ENCODE results near the gene SMARCA1. TPM values are rescaled to one million over a fixed set of nuclear protein-coding genes. Genes with fewer than 3 reads are reported as not detected.

Gene SMARCA1
- total RNA-seq, 1 donor from 2014 or later = 50.3 TPM

DNA sequence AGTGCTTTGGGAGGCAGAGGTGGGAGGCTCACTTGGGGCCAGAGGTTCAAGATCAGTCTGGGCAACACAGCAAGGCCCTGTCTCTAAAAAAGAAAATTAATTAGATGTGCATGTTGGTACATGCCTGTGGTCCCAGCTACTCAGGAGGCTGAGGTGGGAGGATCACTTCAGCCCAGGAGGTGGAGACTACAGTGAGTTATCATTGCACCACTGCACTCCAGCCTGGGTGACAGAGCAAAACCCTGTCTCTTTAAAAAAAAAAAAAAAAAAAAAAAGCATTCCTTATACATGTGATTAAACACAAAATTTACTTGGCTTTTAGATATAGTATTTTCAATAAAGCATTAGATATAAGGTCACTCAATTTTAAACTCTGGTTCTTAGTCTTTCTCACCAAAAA, 34.9 kb downstream of the SMARCA1 start:
- intact Hi-C loops (cut with DNase I) = no loop called here
- DNase-seq (ENCODE audit: low spot score) (no peak), ATAC-seq (no peak)

DNA sequence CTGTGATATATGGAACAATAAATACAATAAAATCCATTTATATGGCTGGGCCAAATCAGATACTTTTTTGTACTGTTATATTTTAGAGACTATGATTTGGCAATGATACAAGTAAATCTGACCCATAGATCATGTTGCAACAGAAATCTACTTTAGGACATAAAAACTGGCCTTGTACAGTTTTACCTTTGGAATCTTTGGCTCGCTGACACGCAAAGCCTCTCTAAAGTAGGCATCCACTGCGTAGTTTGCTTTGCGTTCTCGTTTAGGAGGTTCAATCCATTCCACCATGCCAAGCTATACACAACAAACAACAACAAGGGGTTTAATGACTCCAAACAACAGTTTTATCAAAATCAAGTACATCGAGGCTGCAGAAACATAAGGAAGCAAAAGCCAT, 42.4 kb downstream of the SMARCA1 start:
- intact Hi-C loops (cut with DNase I) = no loop called here
- no peak for ATAC-seq
- DNase-seq (ENCODE audit: low spot score) = no peak

DNA sequence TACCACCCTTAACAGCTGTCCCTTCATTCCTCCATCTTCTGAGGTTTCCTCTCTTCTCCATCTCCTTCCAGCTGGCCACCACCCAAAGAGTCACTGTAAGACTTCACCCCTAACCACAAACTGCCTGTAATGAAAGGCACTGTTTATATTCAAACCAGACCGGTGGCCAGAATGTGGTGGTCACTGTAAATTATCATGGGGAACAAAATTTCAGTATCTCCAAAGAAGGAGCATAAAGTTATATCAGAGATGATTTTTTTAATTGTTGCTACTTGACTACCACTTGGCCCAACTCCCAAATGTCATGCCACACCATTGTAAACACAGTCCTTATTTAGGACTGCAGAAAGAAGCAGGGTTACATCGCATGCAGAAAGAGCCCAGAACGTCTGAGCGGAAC, 44.8 kb downstream of the SMARCA1 start:
- intact Hi-C loops (cut with DNase I) = no loop called here
- DNase-seq (ENCODE audit: low spot score) (no peak), ATAC-seq (no peak)

DNA sequence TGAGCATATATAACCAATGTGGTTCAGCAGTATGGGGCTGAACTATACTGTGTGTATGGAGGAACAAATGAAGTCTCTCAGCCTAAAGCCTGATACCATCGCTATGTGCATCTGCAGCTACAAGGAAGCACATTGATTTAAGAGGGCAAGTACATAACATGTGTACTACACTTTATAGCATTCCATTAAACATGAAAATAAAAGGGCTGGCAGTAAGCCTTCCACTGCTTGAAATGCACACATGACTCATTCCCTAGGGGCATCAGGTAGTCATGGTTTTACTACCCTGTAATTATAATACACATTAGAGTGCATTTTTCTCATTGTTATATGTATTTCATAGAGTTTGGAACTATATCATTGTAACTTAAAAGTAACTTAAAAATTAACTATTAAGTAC, 51.2 kb downstream of the SMARCA1 start:
- intact Hi-C loops (cut with DNase I) = no loop called here
- no peak for ATAC-seq
- DNase-seq (ENCODE audit: low spot score) = no peak

DNA sequence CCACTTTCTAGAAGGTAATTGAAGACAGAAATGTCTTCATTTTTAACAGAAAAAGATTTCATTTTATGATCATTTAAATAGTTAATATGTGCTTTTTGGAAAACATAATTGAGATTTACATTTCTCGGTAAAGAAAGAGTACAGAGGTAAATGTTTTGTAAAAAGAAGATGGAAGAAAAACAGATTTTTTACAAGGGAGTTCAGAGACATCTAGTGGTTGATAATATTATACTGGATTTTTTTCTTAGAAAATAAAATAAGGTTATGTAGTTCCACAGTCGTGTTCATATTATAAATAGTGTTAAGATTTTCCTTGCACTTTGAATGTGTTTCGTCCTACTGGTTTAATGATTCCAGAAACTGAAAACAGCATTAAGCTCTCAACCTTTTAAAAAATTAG, 60.6 kb downstream of the SMARCA1 start:
- intact Hi-C loops (cut with DNase I) = no loop called here
- DNase-seq (ENCODE audit: low spot score) = no peak
- ATAC-seq = no peak

DNA sequence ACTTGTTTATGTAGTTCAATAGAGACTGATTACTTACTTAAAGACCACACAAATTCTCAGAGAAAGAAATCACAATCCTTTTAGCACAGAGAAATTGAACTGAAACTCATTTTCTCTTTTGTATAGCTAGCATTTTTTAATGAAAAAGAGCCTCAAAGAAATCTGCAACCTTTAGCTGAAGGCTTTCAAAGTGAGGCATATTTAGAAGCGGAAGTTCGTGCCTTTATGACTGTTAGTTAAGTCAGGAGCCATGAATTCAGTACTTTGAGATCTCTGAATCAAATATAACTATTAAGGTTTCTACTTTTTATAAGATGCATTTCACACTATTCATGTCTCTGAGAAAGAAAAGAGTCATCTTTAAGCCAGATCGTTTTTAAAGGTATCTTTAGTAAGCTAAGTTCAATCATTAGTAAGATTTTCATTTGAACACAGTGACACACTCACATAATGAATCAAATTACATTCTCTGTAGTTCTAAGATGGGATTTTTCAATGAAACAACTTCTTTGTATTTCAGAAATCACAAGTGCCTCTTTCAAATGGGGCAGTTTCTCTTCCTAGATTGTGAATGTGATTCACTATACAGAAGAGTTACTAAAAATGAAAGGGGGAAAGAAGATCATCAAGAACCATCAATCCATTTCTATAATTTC, 61.4 kb downstream of the SMARCA1 start:
- intact Hi-C loops (cut with DNase I) = no loop called here
- DNase-seq (ENCODE audit: low spot score) (no peak), ATAC-seq (no peak)

DNA sequence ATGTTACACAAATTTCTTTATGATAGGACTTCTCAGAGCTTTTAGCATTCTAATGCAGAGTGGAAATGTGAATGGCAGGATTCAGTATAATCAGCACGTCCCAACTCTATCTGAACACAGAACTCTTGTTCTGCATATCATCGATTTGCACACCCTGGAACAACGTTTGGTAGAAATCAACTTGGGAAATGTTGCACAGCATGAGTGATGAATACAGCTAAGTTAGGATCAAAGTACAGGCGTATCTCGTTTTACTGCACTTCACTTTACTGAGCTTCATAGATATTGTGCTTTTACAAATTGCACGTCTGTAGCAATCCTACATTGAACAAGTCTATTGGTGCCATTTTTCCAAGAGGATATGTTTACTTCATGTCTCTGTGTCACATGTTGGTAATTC, 70.8 kb downstream of the SMARCA1 start:
- intact Hi-C loops (cut with DNase I) = no loop called here
- no peak for DNase-seq (ENCODE audit: low spot score)
- ATAC-seq = no peak

DNA sequence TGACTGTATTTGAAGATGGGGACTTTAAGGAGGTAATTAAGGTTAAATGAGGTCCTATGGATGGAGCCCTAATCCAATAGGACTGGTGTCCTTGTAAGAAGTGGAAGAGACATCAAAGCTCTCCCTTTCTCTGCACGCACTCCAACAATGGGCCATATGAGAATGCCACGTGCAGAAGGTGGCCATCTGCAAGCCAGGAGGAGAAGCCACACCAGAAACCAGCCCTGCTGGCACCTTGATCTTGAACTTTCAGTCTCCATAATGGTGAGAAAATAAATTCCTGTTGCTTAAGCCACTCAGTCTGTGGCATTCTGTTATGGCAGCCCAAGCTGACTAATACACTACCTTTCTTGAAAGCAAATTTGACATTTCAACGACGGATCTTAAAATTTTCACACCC, 73.2 kb downstream of the SMARCA1 start:
- intact Hi-C loops (cut with DNase I) = no loop called here
- DNase-seq (ENCODE audit: low spot score) = no peak
- ATAC-seq = no peak

DNA sequence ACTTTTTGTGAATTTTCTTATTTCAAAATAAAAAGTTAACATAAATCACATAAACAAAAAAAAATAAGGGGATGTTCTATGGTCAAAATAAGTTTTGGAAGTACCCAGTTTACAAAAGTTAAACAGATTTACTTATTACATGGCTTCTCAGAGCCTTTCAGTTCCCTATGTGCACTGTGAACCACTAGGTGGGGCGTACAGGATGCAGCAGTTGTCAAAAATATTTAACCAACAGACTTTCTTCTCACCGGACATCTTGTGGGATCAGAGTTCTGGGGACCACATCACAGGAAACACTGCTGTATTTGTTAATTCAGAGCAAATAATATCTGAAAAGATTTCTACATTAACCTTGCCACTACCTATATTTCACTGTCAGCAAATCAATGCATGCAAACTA, 74.1 kb downstream of the SMARCA1 start:
- ATAC-seq = no peak
- intact Hi-C loops (cut with DNase I) = no loop called here
- no peak for DNase-seq (ENCODE audit: low spot score)

DNA sequence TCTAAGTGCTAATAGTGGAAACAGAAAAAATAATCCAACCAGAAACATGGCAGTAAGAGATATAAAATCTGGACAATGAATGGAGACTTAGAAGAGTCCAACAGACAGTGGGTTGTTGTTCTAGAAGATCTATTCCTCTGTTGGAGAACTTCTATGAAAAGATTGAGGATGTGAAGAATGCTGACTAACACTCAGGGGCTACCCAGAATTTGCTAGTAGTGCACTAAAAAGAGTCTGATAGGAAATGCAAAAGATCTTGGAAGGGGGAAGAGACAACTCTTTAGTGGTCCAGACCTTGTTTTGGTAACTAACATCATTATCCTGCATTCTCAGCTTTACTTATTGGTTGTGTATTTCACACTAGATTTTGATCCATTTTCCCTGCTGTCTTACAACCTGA, 77.9 kb downstream of the SMARCA1 start:
- DNase-seq (ENCODE audit: low spot score) (no peak), ATAC-seq (no peak)
- intact Hi-C loops (cut with DNase I) = no loop called here

DNA sequence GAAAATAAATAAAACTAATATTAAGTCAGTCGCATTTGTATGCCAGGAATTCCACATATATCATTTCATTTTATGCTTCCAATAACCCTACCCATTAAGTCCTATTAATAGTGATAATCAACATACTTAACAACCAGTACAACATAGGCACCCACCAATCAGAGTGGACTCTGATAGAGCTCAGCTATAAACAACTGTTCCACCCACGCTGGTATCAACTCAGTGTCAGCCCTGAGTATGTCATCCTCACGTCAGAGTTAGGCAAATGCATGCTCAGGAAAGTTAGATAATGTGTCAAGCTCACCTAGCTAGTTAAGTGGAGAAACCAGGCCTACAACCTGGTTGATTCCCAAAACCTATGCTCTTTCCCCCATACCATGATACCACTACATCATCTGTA, 89.3 kb downstream of the SMARCA1 start:
- DNase-seq (ENCODE audit: low spot score) (no peak), ATAC-seq (no peak)
- intact Hi-C loops (cut with DNase I) = no loop called here

DNA sequence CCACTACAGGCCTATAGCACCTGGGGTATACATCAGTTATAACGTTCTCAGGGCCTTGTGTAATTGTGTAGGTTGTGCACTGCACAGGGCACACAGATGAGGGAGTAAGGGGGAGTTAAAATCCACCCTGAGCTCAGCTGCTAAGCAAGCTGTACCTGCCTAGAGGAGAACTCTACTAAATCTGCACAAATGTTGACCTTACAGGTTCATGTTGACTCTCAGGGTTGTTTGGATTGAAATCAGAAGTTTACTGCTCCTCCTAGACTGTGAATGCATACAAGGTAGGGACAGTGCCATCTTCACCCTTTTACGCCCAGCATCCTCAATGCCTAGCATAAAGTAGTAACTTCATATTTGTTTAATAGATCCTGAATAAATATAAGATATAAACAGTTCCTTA, 89.8 kb downstream of the SMARCA1 start:
- intact Hi-C loops (cut with DNase I) = no loop called here
- ATAC-seq = no peak
- DNase-seq (ENCODE audit: low spot score) = no peak

DNA sequence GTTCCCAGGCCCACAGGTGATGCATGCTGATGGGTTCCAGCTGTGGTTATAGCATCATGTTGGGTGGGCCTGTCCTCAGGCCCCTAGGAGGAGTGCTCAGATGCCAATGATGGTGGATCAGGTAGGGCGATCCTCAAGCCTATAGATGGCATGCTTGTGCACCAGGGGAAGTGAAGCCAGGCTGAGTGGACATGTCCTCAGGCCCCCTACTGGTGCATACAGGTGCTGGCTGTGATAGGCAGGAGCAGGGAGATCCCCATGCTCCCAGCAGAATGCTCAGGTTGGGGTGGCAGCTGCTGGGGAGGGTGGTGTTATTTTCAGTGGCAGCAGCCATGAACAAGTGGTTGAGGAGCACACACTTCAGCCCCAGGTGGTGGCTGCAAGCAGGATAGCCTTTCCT, 96.0 kb downstream of the SMARCA1 start:
- no peak for DNase-seq (ENCODE audit: low spot score)
- ATAC-seq = no peak
- intact Hi-C loops (cut with DNase I) = no loop called here

DNA sequence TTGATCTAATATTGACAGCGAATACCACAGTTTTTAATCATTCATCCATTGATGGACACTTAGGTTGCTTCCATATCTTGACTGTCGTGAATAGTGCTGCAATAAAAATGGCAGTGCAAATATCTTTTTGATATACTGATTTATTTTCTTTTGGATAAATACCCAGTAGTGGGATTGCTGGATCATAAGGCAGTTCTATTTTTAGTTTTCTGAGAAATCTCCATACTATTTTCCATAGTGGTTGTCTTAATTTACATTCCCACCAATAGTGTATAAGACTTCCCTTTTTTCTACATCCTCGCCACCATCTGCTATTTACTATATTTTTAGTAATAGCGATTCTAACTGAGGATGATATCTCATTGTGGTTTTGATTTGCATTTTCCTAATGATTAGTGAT, 100.1 kb downstream of the SMARCA1 start:
- intact Hi-C loops (cut with DNase I) = no loop called here
- DNase-seq (ENCODE audit: low spot score) = no peak
- ATAC-seq = no peak

DNA sequence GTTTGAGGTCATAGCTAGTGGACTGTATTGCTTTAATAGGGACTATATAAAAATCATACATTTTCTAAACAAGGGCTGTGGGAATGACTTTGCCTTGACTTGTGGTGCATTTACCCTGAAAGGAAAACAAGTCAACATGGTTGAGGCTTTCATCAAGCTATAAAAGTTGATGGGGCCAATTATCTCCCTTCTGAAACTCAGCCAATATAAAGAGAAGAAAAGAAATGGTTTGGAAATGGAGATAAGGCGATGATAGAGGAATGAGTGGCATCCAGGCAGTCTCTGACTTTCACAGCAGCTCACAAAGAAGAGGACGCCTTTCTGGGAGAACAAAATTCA, 118.7 kb downstream of the SMARCA1 start:
- DNase-seq (ENCODE audit: low spot score) (no peak), ATAC-seq (no peak)
- intact Hi-C loops (cut with DNase I) = no loop called here

DNA sequence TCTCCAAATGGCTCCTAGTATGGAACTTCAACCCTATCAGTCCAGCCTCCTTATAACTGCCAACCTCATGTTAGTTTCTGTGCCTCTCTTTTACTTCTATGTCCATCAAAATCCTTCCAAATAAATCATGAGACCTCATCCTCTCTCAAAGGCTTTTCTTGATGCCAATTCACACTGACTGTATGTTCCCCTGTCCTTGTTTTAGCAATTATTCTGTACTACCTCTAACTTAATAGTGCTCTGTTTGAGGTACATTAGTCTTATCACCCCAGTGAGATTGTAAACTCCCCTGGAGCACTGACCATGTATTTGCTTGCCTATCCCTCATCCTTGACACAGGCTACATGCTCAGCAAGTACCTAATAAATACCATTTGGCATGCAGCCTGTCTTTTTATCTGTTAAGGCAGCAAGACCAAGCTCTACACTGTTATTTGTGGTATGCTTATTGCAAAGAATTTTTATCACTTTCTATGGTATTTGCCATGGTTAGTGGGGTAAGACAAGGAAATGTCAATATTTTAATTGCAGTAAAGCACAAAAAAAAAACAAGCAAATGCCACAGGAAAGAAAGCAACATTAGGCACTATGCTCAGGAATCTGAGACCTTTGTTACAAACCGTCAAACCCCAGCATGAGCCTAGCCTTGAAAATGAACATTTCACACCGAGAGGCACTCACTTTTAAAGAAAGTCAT, 119.2 kb downstream of the SMARCA1 start:
- ATAC-seq (no peak), DNase-seq (ENCODE audit: low spot score) (no peak)
- intact Hi-C loops (cut with DNase I) = no loop called here

Other genes with a start within 250 kb of the SMARCA1 start
- gene OCRL, start 16.8 kb upstream of the SMARCA1 start, total RNA-seq = 21.4 TPM
- gene APLN, start 131.5 kb upstream of the SMARCA1 start, total RNA-seq = 1.3 TPM
- 6.6 TPM for gene XPNPEP2, start 215.5 kb upstream of the SMARCA1 start, total RNA-seq

Measured in sciatic nerve (tissue), 2 donors.